CD4-positive, alpha-beta T cell treated with Interleukin-21 for 1 hour (primary cell): ENCODE data around the gene NACC2.
A peak's percentile ranks its signal among the peaks of the same experiment; 100 is the strongest.

Experiments
- DNase-seq: peaks from one replicate; pipeline ENCODE4 v3.0.0-alpha.2; 2020

Gene NACC2

GRCh38 chr9:136091582-136092352 lies 3.3 kb downstream of the NACC2 start:
- DNase-seq = no peak

GRCh38 chr9:136090768-136091581 lies 4.1 kb downstream of the NACC2 start:
- DNase-seq = no peak

GRCh38 chr9:136090056-136090735 lies 4.9 kb downstream of the NACC2 start:
- no peak for DNase-seq

GRCh38 chr9:136089697-136090045 lies 5.4 kb downstream of the NACC2 start:
- peak; percentile 60 for DNase-seq

- no peak for DNase-seq
These were observed 6.0 kb downstream of the NACC2 start for GRCh38 chr9:136088939-136089696.

- DNase-seq = no peak
These were observed 6.6 kb downstream of the NACC2 start for GRCh38 chr9:136088481-136088938.

- no peak for DNase-seq
These were observed 7.2 kb downstream of the NACC2 start for GRCh38 chr9:136087741-136088480.

GRCh38 chr9:136086951-136087740 lies 7.9 kb downstream of the NACC2 start:
- no peak for DNase-seq

GRCh38 chr9:136086213-136086881 lies 8.7 kb downstream of the NACC2 start:
- DNase-seq = no peak

GRCh38 chr9:136085815-136086212 lies 9.3 kb downstream of the NACC2 start:
- no peak for DNase-seq

- DNase-seq = no peak
These were observed 10.8 kb downstream of the NACC2 start for GRCh38 chr9:136084063-136084944.

- no peak for DNase-seq
These were observed 11.5 kb downstream of the NACC2 start for GRCh38 chr9:136083558-136084062.

GRCh38 chr9:136082496-136083361 lies 12.4 kb downstream of the NACC2 start:
- no peak for DNase-seq

GRCh38 chr9:136081826-136082495 lies 13.1 kb downstream of the NACC2 start:
- DNase-seq = no peak

GRCh38 chr9:136081113-136081825 lies 13.8 kb downstream of the NACC2 start:
- DNase-seq = no peak

- no peak for DNase-seq
These were observed 14.4 kb downstream of the NACC2 start for GRCh38 chr9:136080716-136081112.

GRCh38 chr9:136079916-136080246 lies 15.2 kb downstream of the NACC2 start:
- no peak for DNase-seq
